ENCODE data around the gene PPP6R3. TPM values are rescaled to one million over a fixed set of nuclear protein-coding genes. Genes with fewer than 3 reads are reported as not detected.
"Not testable (repeated sequence)": the region's sequence is repeated elsewhere in the genome, so short reads cannot be mapped to it uniquely, and the experiment has no call there.

The PPP6R3 gene
- total RNA-seq, 4 donors from 2014 or later = 76.6 to 130 (median 94.0) TPM

GRCh38 chr11:68430801-68431200 is 29.8 kb upstream of the PPP6R3 start:
- Histone ChIP-seq H3K27me3 (no peaks in the 10 kb centered on the region), H3K4me1 (no peaks in the 10 kb centered on the region), H3K9me3 (peaks cover 0 to 14% (median 8%) of the 10 kb centered on the region in 3 donors), H3K27ac (no peak overlapping the region), H3K4me3 (no peak overlapping the region), H3K36me3 (peaks cover 11 to 98% (median 44%) of the 10 kb centered on the region in 3 donors)
- intact Hi-C loops (cut with DNase I) = no loop called here
- no peak for DNase-seq
- no peak for TF ChIP-seq CTCF (IDR thresholded peaks at IDR 0.05)
- no peak for TF ChIP-seq POLR2A (IDR thresholded peaks at IDR 0.05)
- 72 to 87% methylated on average over 3 of the region's 3 CpGs for WGBS, 2 donors

- Histone ChIP-seq H3K27me3 (no peaks in the 10 kb centered on the region), H3K36me3 (peaks cover 11 to 98% (median 35%) of the 10 kb centered on the region in 3 donors), H3K9me3 (peaks cover 0 to 14% (median 8%) of the 10 kb centered on the region in 3 donors), H3K27ac (no peak overlapping the region), H3K4me1 (peaks cover 0 to 6% (median 3%) of the 10 kb centered on the region in 3 donors), H3K4me3 (no peak overlapping the region)
- TF ChIP-seq CTCF (IDR thresholded peaks at IDR 0.05) = no peak
- TF ChIP-seq POLR2A (IDR thresholded peaks at IDR 0.05) = no peak
- WGBS, 2 donors = 82 to 91% methylated on average over 14 to 15 of the region's 24 CpGs
- no peak for DNase-seq
- intact Hi-C loops (cut with DNase I) = no loop called here
Observed at GRCh38 chr11:68431984-68432645, 28.4 kb upstream of the PPP6R3 start.

- 89 to 90% methylated on average over 11 to 13 of the region's 17 CpGs for WGBS, 2 donors
- H3K27me3 ChIP-seq = no peaks in the 10 kb centered on the region
- H3K4me3 ChIP-seq = no peak overlapping the region
- H3K36me3 ChIP-seq = peaks cover 11 to 98% (median 32%) of the 10 kb centered on the region in 3 donors
- intact Hi-C loops (cut with DNase I) = no loop called here
- H3K27ac ChIP-seq = no peak overlapping the region
- peaks cover 0 to 14% (median 8%) of the 10 kb centered on the region in 3 donors for H3K9me3 ChIP-seq
- TF ChIP-seq CTCF (IDR thresholded peaks at IDR 0.05) (no peak), POLR2A (IDR thresholded peaks at IDR 0.05) (no peak)
- peaks cover 0 to 13% (median 4%) of the 10 kb centered on the region in 3 donors for H3K4me1 ChIP-seq
- DNase-seq = no peak
Observed at GRCh38 chr11:68432874-68433273, 27.7 kb upstream of the PPP6R3 start.

- Histone ChIP-seq H3K9me3 (peaks cover 0 to 14% (median 8%) of the 10 kb centered on the region in 3 donors), H3K4me3 (no peak overlapping the region), H3K36me3 (peaks cover 11 to 98% (median 32%) of the 10 kb centered on the region in 3 donors), H3K27ac (no peak overlapping the region), H3K27me3 (no peaks in the 10 kb centered on the region), H3K4me1 (peaks cover 0 to 14% (median 4%) of the 10 kb centered on the region in 3 donors)
- 81% methylated on average over 10 of the region's 31 CpGs; no CpG with 5 or more reads in 1 of the 2 donors for WGBS, 2 donors
- TF ChIP-seq CTCF (IDR thresholded peaks at IDR 0.05) (no peak), POLR2A (IDR thresholded peaks at IDR 0.05) (no peak)
- intact Hi-C loops (cut with DNase I) = no loop called here
- no peak for DNase-seq
Observed at GRCh38 chr11:68433541-68433940, 27.0 kb upstream of the PPP6R3 start.

GRCh38 chr11:68434159-68434558 is 26.4 kb upstream of the PPP6R3 start:
- H3K27me3 ChIP-seq; intact Hi-C loops (cut with DNase I); DNase-seq; H3K9me3 ChIP-seq; H3K27ac ChIP-seq; H3K4me3 ChIP-seq: not testable (repeated sequence)
- Histone ChIP-seq H3K4me1 (peaks cover 0 to 14% (median 4%) of the 10 kb centered on the region in 3 donors), H3K36me3 (peaks cover 11 to 98% (median 28%) of the 10 kb centered on the region in 3 donors)
- WGBS, 2 donors = 87 to 91% methylated on average over 5 of the region's 5 CpGs

Measured in esophagus squamous epithelium (tissue), 5 donors.